Measurements from ENCODE around the gene CNTNAP2. TPM values are rescaled to one million over a fixed set of nuclear protein-coding genes. Genes with fewer than 3 reads are reported as not detected.

CNTNAP2 gene
- total RNA-seq, 2 donors from 2014 or later, result 171 to 228 TPM

GRCh38 chr7:147569116-147569913, 1452.7 kb downstream of the CNTNAP2 start:
- no peak overlapping the region for H3K27ac ChIP-seq (ENCODE audit: low read depth, low read length)
- no peak overlapping the region for H3K27ac Mint-ChIP-seq
- H3K27me3 ChIP-seq (ENCODE audit: control insufficient read depth, insufficient read depth, low read length, poor library complexity, severe bottlenecking), result no peaks in the 10 kb centered on the region
- WGBS, 2 experiments (ENCODE audit: insufficient coverage in 1 of 2, insufficient read length in 1 of 2), result 50 to 81% methylated on average over 2 to 6 of the region's 6 CpGs
- no peaks in the 10 kb centered on the region for H3K4me1 ChIP-seq (ENCODE audit: control insufficient read depth, insufficient read depth, low read length)
- H3K9me3 ChIP-seq (ENCODE audit: control insufficient read depth, low read length), result no peaks in the 10 kb centered on the region
- H3K4me3 Mint-ChIP-seq, result no peak overlapping the region
- peaks cover 3% of the 10 kb centered on the region for H3K4me1 Mint-ChIP-seq
- no peaks in the 10 kb centered on the region for H3K36me3 Mint-ChIP-seq (ENCODE audit: low read depth)
- H3K9me3 Mint-ChIP-seq, result no peaks in the 10 kb centered on the region
- no peaks in the 10 kb centered on the region for H3K27me3 Mint-ChIP-seq (ENCODE audit: insufficient read depth)
- no peaks in the 10 kb centered on the region for H3K36me3 ChIP-seq (ENCODE audit: control insufficient read depth, insufficient read depth, low read length)
- no peak overlapping the region for H3K4me3 ChIP-seq (ENCODE audit: low read length)
- no peak overlapping the region for H3K9ac ChIP-seq (ENCODE audit: extremely low read depth, low read length, poor library complexity, severe bottlenecking)
- no peak for TF ChIP-seq CTCF (conservative IDR thresholded peaks at IDR 0.05)
- DNase-seq, result no peak

- no peak for TF ChIP-seq CTCF (conservative IDR thresholded peaks at IDR 0.05)
- no peak overlapping the region for H3K4me3 Mint-ChIP-seq
- Histone ChIP-seq H3K9ac (ENCODE audit: extremely low read depth, low read length, poor library complexity, severe bottlenecking) (no peak overlapping the region), H3K9me3 (ENCODE audit: control insufficient read depth, low read length) (no peaks in the 10 kb centered on the region), H3K4me3 (ENCODE audit: low read length) (no peak overlapping the region), H3K36me3 (ENCODE audit: control insufficient read depth, insufficient read depth, low read length) (no peaks in the 10 kb centered on the region), H3K27me3 (ENCODE audit: control insufficient read depth, insufficient read depth, low read length, poor library complexity, severe bottlenecking) (no peaks in the 10 kb centered on the region), H3K27ac (ENCODE audit: low read depth, low read length) (no peak overlapping the region), H3K4me1 (ENCODE audit: control insufficient read depth, insufficient read depth, low read length) (no peaks in the 10 kb centered on the region)
- H3K27ac Mint-ChIP-seq, result no peak overlapping the region
- H3K27me3 Mint-ChIP-seq (ENCODE audit: insufficient read depth), result no peaks in the 10 kb centered on the region
- H3K4me1 Mint-ChIP-seq, result peaks cover 3% of the 10 kb centered on the region
- no peaks in the 10 kb centered on the region for H3K9me3 Mint-ChIP-seq
- 100% methylated on average over 1 of the region's 1 CpG; no CpG with 5 or more reads in 1 of the 2 experiments for WGBS, 2 experiments (ENCODE audit: insufficient coverage in 1 of 2, insufficient read length in 1 of 2)
- no peak for DNase-seq
- no peaks in the 10 kb centered on the region for H3K36me3 Mint-ChIP-seq (ENCODE audit: low read depth)
Observed at GRCh38 chr7:147570390-147570789, 1453.8 kb downstream of the CNTNAP2 start.

- Histone ChIP-seq H3K27ac (ENCODE audit: low read depth, low read length) (no peak overlapping the region), H3K4me1 (ENCODE audit: control insufficient read depth, insufficient read depth, low read length) (no peaks in the 10 kb centered on the region), H3K27me3 (ENCODE audit: control insufficient read depth, insufficient read depth, low read length, poor library complexity, severe bottlenecking) (no peaks in the 10 kb centered on the region), H3K4me3 (ENCODE audit: low read length) (no peak overlapping the region), H3K9me3 (ENCODE audit: control insufficient read depth, low read length) (no peaks in the 10 kb centered on the region), H3K9ac (ENCODE audit: extremely low read depth, low read length, poor library complexity, severe bottlenecking) (no peak overlapping the region), H3K36me3 (ENCODE audit: control insufficient read depth, insufficient read depth, low read length) (no peaks in the 10 kb centered on the region)
- no peak overlapping the region for H3K4me3 Mint-ChIP-seq
- DNase-seq, result no peak
- no peak for TF ChIP-seq CTCF (conservative IDR thresholded peaks at IDR 0.05)
- no peaks in the 10 kb centered on the region for H3K27me3 Mint-ChIP-seq (ENCODE audit: insufficient read depth)
- no peaks in the 10 kb centered on the region for H3K36me3 Mint-ChIP-seq (ENCODE audit: low read depth)
- H3K27ac Mint-ChIP-seq, result no peak overlapping the region
- H3K4me1 Mint-ChIP-seq, result peaks cover 3% of the 10 kb centered on the region
- WGBS, 2 experiments (ENCODE audit: insufficient coverage in 1 of 2, insufficient read length in 1 of 2), result 68 to 94% methylated on average over 7 to 8 of the region's 8 CpGs
- no peaks in the 10 kb centered on the region for H3K9me3 Mint-ChIP-seq
Observed at GRCh38 chr7:147571436-147572185, 1455.0 kb downstream of the CNTNAP2 start.
